Thyroid gland (tissue), 4 donors: ENCODE measurements around the gene PAK4.

Experiments
- POLR2A ChIP-seq, 2 donors: fragments of 450-650 bp; IDR thresholded peaks; one replicate each; pipeline ENCODE4 v1.6.1; 2017; ENCODE audit warnings: antibody characterized with exemption in 2 of 2, mild to moderate bottlenecking in 2 of 2, moderate library complexity in 1 of 2
- TF ChIP-seq, protein P1 (sequence below), 6 experiments: fragments of 200-600 bp in 3 of 6; fragments of 450-650 bp in 3 of 6; sonication (generic) in 3 of 6; IDR thresholded peaks; one replicate each; pipeline ENCODE4 v1.5.1; 2016 to 2019; ENCODE audit warnings: antibody characterized with exemption in 6 of 6, mild to moderate bottlenecking in 2 of 6, inconsistent platforms in 1 of 6, moderate library complexity in 1 of 6

DNA sequence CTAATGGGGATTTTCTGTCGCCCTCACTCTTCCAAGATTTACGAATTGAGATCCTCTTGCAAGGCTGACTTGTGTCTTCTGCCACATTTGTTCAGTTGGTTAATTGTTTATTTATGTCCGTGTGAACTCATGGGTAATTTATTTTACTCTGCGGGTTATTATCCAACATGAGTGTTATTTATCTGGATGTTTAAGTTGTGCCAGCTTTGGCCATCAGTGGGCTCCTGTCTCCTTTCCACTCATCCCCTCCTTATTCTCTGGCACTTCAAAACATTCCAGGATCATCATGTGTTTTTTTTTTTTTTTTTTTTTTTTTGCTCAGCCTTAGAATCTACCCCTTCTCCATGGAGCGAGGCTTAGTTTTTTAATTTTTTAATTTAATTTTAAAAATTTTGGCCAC lies 22.4 kb upstream of the PAK4 start:
- TF ChIP-seq POLR2A (IDR thresholded peaks at IDR 0.05) = no peak
- TF ChIP-seq, protein P1, sequence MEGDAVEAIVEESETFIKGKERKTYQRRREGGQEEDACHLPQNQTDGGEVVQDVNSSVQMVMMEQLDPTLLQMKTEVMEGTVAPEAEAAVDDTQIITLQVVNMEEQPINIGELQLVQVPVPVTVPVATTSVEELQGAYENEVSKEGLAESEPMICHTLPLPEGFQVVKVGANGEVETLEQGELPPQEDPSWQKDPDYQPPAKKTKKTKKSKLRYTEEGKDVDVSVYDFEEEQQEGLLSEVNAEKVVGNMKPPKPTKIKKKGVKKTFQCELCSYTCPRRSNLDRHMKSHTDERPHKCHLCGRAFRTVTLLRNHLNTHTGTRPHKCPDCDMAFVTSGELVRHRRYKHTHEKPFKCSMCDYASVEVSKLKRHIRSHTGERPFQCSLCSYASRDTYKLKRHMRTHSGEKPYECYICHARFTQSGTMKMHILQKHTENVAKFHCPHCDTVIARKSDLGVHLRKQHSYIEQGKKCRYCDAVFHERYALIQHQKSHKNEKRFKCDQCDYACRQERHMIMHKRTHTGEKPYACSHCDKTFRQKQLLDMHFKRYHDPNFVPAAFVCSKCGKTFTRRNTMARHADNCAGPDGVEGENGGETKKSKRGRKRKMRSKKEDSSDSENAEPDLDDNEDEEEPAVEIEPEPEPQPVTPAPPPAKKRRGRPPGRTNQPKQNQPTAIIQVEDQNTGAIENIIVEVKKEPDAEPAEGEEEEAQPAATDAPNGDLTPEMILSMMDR (IDR thresholded peaks at IDR 0.05) = no peak
